Mesendoderm (in vitro differentiated cells): Measurements from ENCODE around the gene KASH5.

ENCODE experiments used
- DNase-seq: peaks from one replicate; pipeline ENCODE4 v3.0.0; 2013
- H2AK5ac ChIP-seq: 2 replicates; pipeline ENCODE4 v1.6.1; 2013; ENCODE audit warnings: low read length, inconsistent platforms
- H2BK120ac ChIP-seq: 2 replicates; pipeline ENCODE4 v1.6.1; 2013; ENCODE audit warnings: low read depth, mild to moderate bottlenecking, low read length, moderate library complexity, mixed read lengths
- H2BK15ac ChIP-seq: replicated peaks from 2 replicates; pipeline ENCODE4 v1.6.1; 2013; ENCODE audit warnings: low read depth, mild to moderate bottlenecking, moderate library complexity
- H2BK5ac ChIP-seq: 2 replicates; pipeline ENCODE4 v1.6.1; 2013; ENCODE audit warnings: low read length, inconsistent platforms
- H3K18ac ChIP-seq: 2 replicates; pipeline ENCODE4 v1.6.1; 2013; ENCODE audit warnings: mild to moderate bottlenecking, low read length, mixed read lengths
- H3K23ac ChIP-seq: one replicate; pipeline ENCODE4 v1.6.1; 2013; ENCODE audit warnings: low read length
- H3K27ac ChIP-seq: 2 replicates; pipeline ENCODE4 v1.5.1; 2013; ENCODE audit warnings: low read depth, mild to moderate bottlenecking, inconsistent platforms, low read length, moderate library complexity
- H3K27me3 ChIP-seq: 2 replicates; pipeline ENCODE4 v1.6.1; 2013; ENCODE audit warnings: low read length, control low read depth, mild to moderate bottlenecking, inconsistent platforms; ENCODE audit not compliant: insufficient read depth, poor library complexity
- H3K36me3 ChIP-seq: 2 replicates; pipeline ENCODE4 v1.6.1; 2013; ENCODE audit warnings: low read length, inconsistent platforms; ENCODE audit not compliant: control insufficient read depth, insufficient read depth
- H3K4ac ChIP-seq: one replicate; pipeline ENCODE4 v1.6.1; 2013; ENCODE audit warnings: low read depth, mild to moderate bottlenecking, low read length, moderate library complexity
- H3K4me1 ChIP-seq: 2 replicates; pipeline ENCODE4 v1.6.1; 2013; ENCODE audit warnings: low read depth, low read length, inconsistent platforms; ENCODE audit not compliant: control insufficient read depth
- H3K4me2 ChIP-seq: 2 replicates; pipeline ENCODE4 v1.6.1; 2013; ENCODE audit warnings: low read length
- H3K4me3 ChIP-seq: 2 replicates; pipeline ENCODE4 v1.5.1; 2013; ENCODE audit warnings: mild to moderate bottlenecking, low read length
- H3K56ac ChIP-seq: one replicate; pipeline ENCODE4 v1.6.1; 2013; ENCODE audit warnings: low read length
- H3K79me1 ChIP-seq: 2 replicates; pipeline ENCODE4 v1.6.1; 2013; ENCODE audit warnings: low read length, inconsistent platforms
- H3K79me2 ChIP-seq: 2 replicates; pipeline ENCODE4 v1.6.1; 2013; ENCODE audit warnings: mild to moderate bottlenecking, low read length; ENCODE audit not compliant: control insufficient read depth, insufficient read depth
- H3K9ac ChIP-seq: 2 replicates; pipeline ENCODE4 v1.6.1; 2013; ENCODE audit warnings: low read length, inconsistent platforms
- H4K5ac ChIP-seq: one replicate; pipeline ENCODE4 v1.6.1; 2013; ENCODE audit warnings: low read length
- H4K8ac ChIP-seq: one replicate; pipeline ENCODE4 v1.6.1; 2013; ENCODE audit warnings: low read depth, mild to moderate bottlenecking, control low read depth, low read length, moderate library complexity
- WGBS: extraction: QIAGEN DNeasy Blood & Tissue Kit; methylation state at CpG from one replicate; pipeline ENCODE4 v1.1.7; 2013; ENCODE audit warnings: low lambda C conversion rate, missing lambda C conversion rate; ENCODE audit not compliant: insufficient coverage; ENCODE audit errors: extremely low coverage; 5-methylcytosine and 5-hydroxymethylcytosine counted together

KASH5 gene

GRCh38 chr19:49396738-49397505 is 8.9 kb downstream of the KASH5 start:
- Histone ChIP-seq H3K23ac (no peak overlapping the region), H3K79me1 (no peaks in the 10 kb centered on the region), H3K36me3 (no peaks in the 10 kb centered on the region), H2BK5ac (no peak overlapping the region), H3K27me3 (no peaks in the 10 kb centered on the region), H4K5ac (no peak overlapping the region), H3K79me2 (no peaks in the 10 kb centered on the region), H2BK15ac (no peak overlapping the region), H3K4me1 (no peaks in the 10 kb centered on the region), H3K56ac (no peak overlapping the region), H3K27ac (no peak overlapping the region), H3K4ac (no peak overlapping the region), H3K9ac (no peak overlapping the region), H4K8ac (no peak overlapping the region), H3K4me3 (no peak overlapping the region), H2BK120ac (no peak overlapping the region), H3K4me2 (no peak overlapping the region), H3K18ac (no peak overlapping the region), H2AK5ac (no peak overlapping the region)
- WGBS = no CpG with 5 or more reads among the region's 8 CpGs
- no peak for DNase-seq

GRCh38 chr19:49398001-49398615 is 10.1 kb downstream of the KASH5 start:
- H2AK5ac ChIP-seq = no peak overlapping the region
- no peak overlapping the region for H3K4me2 ChIP-seq
- no peak overlapping the region for H2BK5ac ChIP-seq
- H3K79me2 ChIP-seq = no peaks in the 10 kb centered on the region
- no peak overlapping the region for H3K4me3 ChIP-seq
- no peak overlapping the region for H3K27ac ChIP-seq
- no peak for DNase-seq
- no peaks in the 10 kb centered on the region for H3K27me3 ChIP-seq
- no peak overlapping the region for H3K56ac ChIP-seq
- H3K79me1 ChIP-seq = no peaks in the 10 kb centered on the region
- no peak overlapping the region for H2BK15ac ChIP-seq
- no peak overlapping the region for H2BK120ac ChIP-seq
- H3K4ac ChIP-seq = no peak overlapping the region
- H3K36me3 ChIP-seq = no peaks in the 10 kb centered on the region
- no CpG with 5 or more reads among the region's 11 CpGs for WGBS
- no peak overlapping the region for H3K9ac ChIP-seq
- no peaks in the 10 kb centered on the region for H3K4me1 ChIP-seq
- H3K23ac ChIP-seq = no peak overlapping the region
- H4K8ac ChIP-seq = no peak overlapping the region
- no peak overlapping the region for H3K18ac ChIP-seq
- H4K5ac ChIP-seq = no peak overlapping the region

- H4K5ac ChIP-seq = no peak overlapping the region
- no peak overlapping the region for H3K27ac ChIP-seq
- no peak overlapping the region for H3K18ac ChIP-seq
- WGBS = no CpG with 5 or more reads among the region's 6 CpGs
- no peaks in the 10 kb centered on the region for H3K27me3 ChIP-seq
- no peak overlapping the region for H2AK5ac ChIP-seq
- no peak overlapping the region for H3K4ac ChIP-seq
- no peak overlapping the region for H3K23ac ChIP-seq
- H3K4me2 ChIP-seq = no peak overlapping the region
- no peak overlapping the region for H4K8ac ChIP-seq
- no peak overlapping the region for H2BK5ac ChIP-seq
- H3K4me3 ChIP-seq = no peak overlapping the region
- no peak overlapping the region for H2BK15ac ChIP-seq
- no peaks in the 10 kb centered on the region for H3K36me3 ChIP-seq
- DNase-seq = no peak
- no peak overlapping the region for H3K9ac ChIP-seq
- H3K79me2 ChIP-seq = no peaks in the 10 kb centered on the region
- H3K56ac ChIP-seq = no peak overlapping the region
- H3K4me1 ChIP-seq = peaks cover 4% of the 10 kb centered on the region
- no peaks in the 10 kb centered on the region for H3K79me1 ChIP-seq
- no peak overlapping the region for H2BK120ac ChIP-seq
Measured at GRCh38 chr19:49398931-49399330, 10.9 kb downstream of the KASH5 start.

GRCh38 chr19:49400029-49400428 is 12.0 kb downstream of the KASH5 start:
- no peak overlapping the region for H2BK15ac ChIP-seq
- no peak overlapping the region for H2AK5ac ChIP-seq
- no peak for DNase-seq
- no peaks in the 10 kb centered on the region for H3K79me2 ChIP-seq
- no peaks in the 10 kb centered on the region for H3K79me1 ChIP-seq
- no peaks in the 10 kb centered on the region for H3K27me3 ChIP-seq
- WGBS = no CpG with 5 or more reads among the region's 6 CpGs
- no peaks in the 10 kb centered on the region for H3K36me3 ChIP-seq
- H4K8ac ChIP-seq = no peak overlapping the region
- no peak overlapping the region for H3K18ac ChIP-seq
- H3K4me1 ChIP-seq = peaks cover 9% of the 10 kb centered on the region
- no peak overlapping the region for H3K23ac ChIP-seq
- H3K9ac ChIP-seq = no peak overlapping the region
- no peak overlapping the region for H2BK120ac ChIP-seq
- H3K4me2 ChIP-seq = no peak overlapping the region
- H3K56ac ChIP-seq = no peak overlapping the region
- no peak overlapping the region for H3K4ac ChIP-seq
- H4K5ac ChIP-seq = no peak overlapping the region
- no peak overlapping the region for H3K27ac ChIP-seq
- H2BK5ac ChIP-seq = no peak overlapping the region
- H3K4me3 ChIP-seq = no peak overlapping the region

- no peaks in the 10 kb centered on the region for H3K79me1 ChIP-seq
- H3K9ac ChIP-seq = peak overlapping the region; percentile 43
- H3K23ac ChIP-seq = peak overlapping the region; percentile 98
- peak overlapping the region; percentile 56 for H4K5ac ChIP-seq
- H3K4ac ChIP-seq = no peak overlapping the region
- H2BK5ac ChIP-seq = peak overlapping the region; percentile 95
- H2BK15ac ChIP-seq = no peak overlapping the region
- no CpG with 5 or more reads among the region's 7 CpGs for WGBS
- no peak overlapping the region for H2AK5ac ChIP-seq
- no peak overlapping the region for H4K8ac ChIP-seq
- H3K18ac ChIP-seq = no peak overlapping the region
- no peak overlapping the region for H2BK120ac ChIP-seq
- H3K36me3 ChIP-seq = no peaks in the 10 kb centered on the region
- peak; percentile 98 for DNase-seq
- peaks cover 9% of the 10 kb centered on the region for H3K4me1 ChIP-seq
- H3K27me3 ChIP-seq = no peaks in the 10 kb centered on the region
- H3K4me2 ChIP-seq = no peak overlapping the region
- peak overlapping the region; percentile 81 for H3K56ac ChIP-seq
- no peak overlapping the region for H3K4me3 ChIP-seq
- peak overlapping the region; percentile 72 for H3K27ac ChIP-seq
- H3K79me2 ChIP-seq = no peaks in the 10 kb centered on the region
Measured at GRCh38 chr19:49403404-49404187, 15.5 kb downstream of the KASH5 start.
